Endothelial cell (in vitro differentiated cells): ENCODE measurements around the gene LYPD5. TPM values are rescaled to one million over a fixed set of nuclear protein-coding genes. Genes with fewer than 3 reads are reported as not detected.

Experiments
- DNase-seq: peaks from one replicate; pipeline ENCODE4 v3.0.0; 2021; ENCODE audit warnings: low spot score
- H3K27ac Mint-ChIP-seq: one replicate; pipeline ENCODE4 v1.8.0; 2021; ENCODE audit warnings: mixed read lengths, inconsistent platforms; ENCODE audit not compliant: unreplicated experiment
- H3K27me3 Mint-ChIP-seq: one replicate; pipeline ENCODE4 v1.8.0; 2021; ENCODE audit warnings: mild to moderate bottlenecking, moderate library complexity, mixed read lengths, inconsistent platforms; ENCODE audit not compliant: unreplicated experiment
- H3K36me3 Mint-ChIP-seq: one replicate; pipeline ENCODE4 v1.8.0; 2021; ENCODE audit warnings: mild to moderate bottlenecking, low read depth, mixed read lengths, inconsistent platforms; ENCODE audit not compliant: unreplicated experiment
- H3K4me1 Mint-ChIP-seq: one replicate; pipeline ENCODE4 v1.8.0; 2021; ENCODE audit warnings: mild to moderate bottlenecking, mixed read lengths, inconsistent platforms; ENCODE audit not compliant: unreplicated experiment
- H3K4me3 Mint-ChIP-seq: one replicate; pipeline ENCODE4 v1.8.0; 2021; ENCODE audit warnings: mild to moderate bottlenecking, mixed read lengths, inconsistent platforms; ENCODE audit not compliant: unreplicated experiment
- H3K9me3 Mint-ChIP-seq: one replicate; pipeline ENCODE4 v1.8.0; 2021; ENCODE audit warnings: mixed read lengths, inconsistent platforms; ENCODE audit not compliant: unreplicated experiment
- total RNA-seq: library from RNA; stranded (reverse); fragmentation: NEBNext Ultra II Directional; extraction: Animal tissue kit (Norgen Biotek cat#: 25700); gene quantifications from one replicate; pipeline ENCODE4 v1.2.1, GENCODE V29; 2021; ENCODE audit not compliant: unreplicated experiment
- TF ChIP-seq, protein P1 (sequence below): fragments of 200-600 bp; sonication (generic); IDR thresholded peaks from one replicate; pipeline ENCODE4 v1.5.0; 2021; ENCODE audit warnings: antibody characterized with exemption; ENCODE audit not compliant: unreplicated experiment

The LYPD5 gene
- total RNA-seq, 1 donor from 2014 or later: not detected

GRCh38 chr19:43748205-43748594 lies 54.0 kb downstream of the LYPD5 start:
- peaks cover 6% of the 10 kb centered on the region for H3K27me3 Mint-ChIP-seq

DNA sequence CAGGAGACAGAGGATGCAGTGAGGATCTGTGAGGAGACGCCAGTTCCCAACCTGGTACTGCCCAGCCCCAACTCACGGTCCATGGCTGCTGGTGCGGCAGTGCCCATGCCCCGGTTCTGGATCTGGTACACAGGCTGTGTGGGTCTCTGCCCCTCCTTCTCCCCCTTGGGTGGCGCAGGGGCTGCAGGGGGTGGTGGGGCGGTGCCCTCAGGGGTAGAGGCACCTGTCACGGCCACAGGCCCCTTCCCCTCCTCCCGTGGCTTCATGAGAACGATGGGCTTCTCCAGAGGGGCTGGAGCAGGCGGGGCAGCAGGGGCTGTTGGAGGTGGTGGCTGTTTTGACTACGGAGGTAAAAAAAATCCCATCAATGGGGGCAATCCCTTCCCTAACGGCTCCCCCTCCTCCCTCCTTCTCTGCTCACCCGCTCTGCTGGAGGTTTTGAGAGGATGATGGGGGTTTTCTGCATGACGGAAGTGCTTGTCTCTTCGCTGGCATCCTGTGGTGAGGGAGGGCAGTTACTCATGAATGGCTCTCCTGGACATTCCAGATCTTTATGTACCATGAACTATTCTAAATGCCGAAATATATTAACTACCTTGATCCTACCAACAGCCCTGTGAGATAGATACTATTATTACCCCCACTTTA lies 54.6 kb downstream of the LYPD5 start:
- Mint-ChIP-seq H3K9me3 (no peaks in the 10 kb centered on the region), H3K4me1 (peaks cover 6% of the 10 kb centered on the region), H3K27ac (no peak overlapping the region), H3K4me3 (peak overlapping the region; percentile 58), H3K36me3 (peaks cover 53% of the 10 kb centered on the region), H3K27me3 (peaks cover 6% of the 10 kb centered on the region)
- TF ChIP-seq, protein P1, sequence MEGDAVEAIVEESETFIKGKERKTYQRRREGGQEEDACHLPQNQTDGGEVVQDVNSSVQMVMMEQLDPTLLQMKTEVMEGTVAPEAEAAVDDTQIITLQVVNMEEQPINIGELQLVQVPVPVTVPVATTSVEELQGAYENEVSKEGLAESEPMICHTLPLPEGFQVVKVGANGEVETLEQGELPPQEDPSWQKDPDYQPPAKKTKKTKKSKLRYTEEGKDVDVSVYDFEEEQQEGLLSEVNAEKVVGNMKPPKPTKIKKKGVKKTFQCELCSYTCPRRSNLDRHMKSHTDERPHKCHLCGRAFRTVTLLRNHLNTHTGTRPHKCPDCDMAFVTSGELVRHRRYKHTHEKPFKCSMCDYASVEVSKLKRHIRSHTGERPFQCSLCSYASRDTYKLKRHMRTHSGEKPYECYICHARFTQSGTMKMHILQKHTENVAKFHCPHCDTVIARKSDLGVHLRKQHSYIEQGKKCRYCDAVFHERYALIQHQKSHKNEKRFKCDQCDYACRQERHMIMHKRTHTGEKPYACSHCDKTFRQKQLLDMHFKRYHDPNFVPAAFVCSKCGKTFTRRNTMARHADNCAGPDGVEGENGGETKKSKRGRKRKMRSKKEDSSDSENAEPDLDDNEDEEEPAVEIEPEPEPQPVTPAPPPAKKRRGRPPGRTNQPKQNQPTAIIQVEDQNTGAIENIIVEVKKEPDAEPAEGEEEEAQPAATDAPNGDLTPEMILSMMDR: no peak
- no peak for DNase-seq

More at GRCh38 chr19:43748205-43748594, 54.0 kb downstream of the LYPD5 start:
- no peak overlapping the region for H3K27ac Mint-ChIP-seq
- no peak for DNase-seq
- TF ChIP-seq, protein P1: no peak
- peaks cover 6% of the 10 kb centered on the region for H3K4me1 Mint-ChIP-seq
- no peaks in the 10 kb centered on the region for H3K9me3 Mint-ChIP-seq
- H3K36me3 Mint-ChIP-seq: peaks cover 52% of the 10 kb centered on the region
- H3K4me3 Mint-ChIP-seq: peak overlapping the region; percentile 58

Other genes starting within 250 kb of the LYPD5 start
- 45.1 TPM for gene XRCC1, start 226.9 kb downstream of the LYPD5 start, total RNA-seq
- 3.4 TPM for gene PINLYP, start 226.6 kb downstream of the LYPD5 start, total RNA-seq
- gene IRGQ, start 206.3 kb downstream of the LYPD5 start, total RNA-seq: 48.6 TPM
- gene ZNF576, start 205.9 kb downstream of the LYPD5 start, total RNA-seq: 10.7 TPM
- gene SRRM5, start 190.4 kb downstream of the LYPD5 start, total RNA-seq: 0.26 TPM
- gene ZNF428, start 182.8 kb downstream of the LYPD5 start, total RNA-seq: 97.7 TPM
- 21.1 TPM for gene CADM4, start 162.6 kb downstream of the LYPD5 start, total RNA-seq
- 16.3 TPM for gene PLAUR, start 132.3 kb downstream of the LYPD5 start, total RNA-seq
- gene IRGC, start 86.4 kb downstream of the LYPD5 start, total RNA-seq: not detected
- gene SMG9, start 47.5 kb downstream of the LYPD5 start, total RNA-seq: 38.8 TPM
- 0.28 TPM for gene KCNN4, start 21.5 kb downstream of the LYPD5 start, total RNA-seq
- 9.3 TPM for gene ZNF283, start 24.9 kb upstream of the LYPD5 start, total RNA-seq
- gene ZNF404, start 81.5 kb upstream of the LYPD5 start, total RNA-seq: 3.7 TPM
- 19.4 TPM for gene ZNF45, start 132.8 kb upstream of the LYPD5 start, total RNA-seq
- 7.3 TPM for gene ZNF221, start 148.8 kb upstream of the LYPD5 start, total RNA-seq
- gene ZNF155, start 181.7 kb upstream of the LYPD5 start, total RNA-seq: 10.9 TPM
- 5.6 TPM for gene ZNF230, start 200.5 kb upstream of the LYPD5 start, total RNA-seq
- gene ZNF222, start 222.9 kb upstream of the LYPD5 start, total RNA-seq: 6.5 TPM
- gene ZNF223, start 249.6 kb upstream of the LYPD5 start, total RNA-seq: 10.9 TPM